GM11168 (cell line): ENCODE data around the gene RSBN1L.
"Not testable (repeated sequence)": the region's sequence is repeated elsewhere in the genome, so short reads cannot be mapped to it uniquely, and the experiment has no call there.

Experiments
- in situ Hi-C: fragments of 300-500 bp; cut with MboI; formaldehyde crosslinking; loops from one replicate; pipeline ENCODE4 v1.12.0; 2022; ENCODE audit warnings: low sequenced_read_pairs; ENCODE audit not compliant: unreplicated experiment

The RSBN1L gene

DNA sequence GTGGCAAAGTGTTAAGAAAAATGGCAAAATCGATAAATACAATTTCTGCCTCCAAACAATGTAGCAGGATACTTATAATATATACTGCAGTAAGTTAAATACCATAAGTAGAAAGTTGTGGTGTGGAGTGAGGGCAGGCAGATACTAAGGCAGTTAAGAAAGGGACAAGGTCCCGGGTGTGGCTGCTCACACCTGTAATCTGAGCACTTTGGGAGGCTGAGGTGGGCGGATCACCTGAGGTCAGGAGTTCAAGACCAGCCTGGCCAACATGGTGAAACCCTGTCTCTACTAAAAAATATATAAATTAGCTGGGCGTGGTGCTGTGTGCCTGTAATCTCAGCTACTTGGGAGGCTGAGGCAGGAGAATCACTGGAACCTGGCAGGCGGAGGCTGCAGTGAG, 21.3 kb downstream of the RSBN1L start:
- in situ Hi-C loops = not testable (repeated sequence)

DNA sequence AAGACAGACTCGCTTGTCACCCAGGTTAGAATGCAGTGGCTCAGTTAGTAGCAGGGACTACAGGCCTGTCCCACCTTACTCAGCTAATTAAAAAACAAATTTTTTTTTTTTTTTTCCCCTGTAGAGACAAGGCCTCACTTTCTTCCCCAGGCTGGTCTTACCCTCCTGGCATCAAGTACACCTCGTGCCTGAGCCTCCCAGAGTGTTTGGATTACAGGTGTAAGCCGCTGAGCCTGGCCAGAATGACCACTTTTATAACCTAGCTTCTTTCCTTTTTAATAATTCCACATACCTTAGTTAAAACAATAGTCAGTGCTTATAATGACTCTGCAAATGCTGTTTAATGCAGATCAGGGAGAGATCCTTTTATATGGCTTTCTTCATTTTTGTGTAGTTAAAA, 31.3 kb downstream of the RSBN1L start:
- in situ Hi-C loops = no loop called here

DNA sequence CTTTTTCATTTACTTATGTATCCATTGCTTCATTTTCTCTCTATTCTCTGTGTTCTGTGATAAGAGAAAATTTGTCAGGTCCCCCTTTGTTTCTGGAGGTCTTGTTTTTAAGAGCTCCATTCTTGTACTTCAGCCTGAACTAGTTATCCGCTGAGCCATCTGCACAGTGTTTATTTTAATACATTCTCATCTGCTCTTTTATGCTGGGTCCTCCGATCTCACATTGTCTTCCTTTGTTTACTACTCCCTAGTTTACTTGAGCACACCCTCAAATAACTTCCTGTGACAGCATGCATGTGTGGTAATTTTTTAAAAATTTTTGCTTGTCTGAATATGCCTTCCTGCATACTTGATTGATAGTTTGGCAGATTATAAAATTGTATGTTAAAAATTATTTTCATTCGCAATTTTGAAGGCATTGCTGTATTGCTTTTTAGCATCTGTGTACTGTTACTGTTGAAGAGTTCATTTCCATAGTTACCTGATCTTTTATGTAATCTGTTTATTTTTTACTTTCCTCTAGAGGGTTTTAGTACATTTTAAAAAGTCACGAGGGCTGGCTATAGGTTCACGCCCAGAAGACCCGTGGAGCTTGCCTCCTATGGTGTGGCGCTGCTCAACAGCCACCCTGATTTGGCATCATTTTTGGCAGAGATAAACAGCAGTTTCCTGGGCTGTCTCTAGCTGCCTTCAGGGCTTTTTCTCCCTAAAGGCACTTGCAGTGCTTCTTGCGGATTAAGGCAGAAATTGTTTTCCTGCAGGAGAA, 31.9 kb downstream of the RSBN1L start:
- in situ Hi-C loops = no loop called here

DNA sequence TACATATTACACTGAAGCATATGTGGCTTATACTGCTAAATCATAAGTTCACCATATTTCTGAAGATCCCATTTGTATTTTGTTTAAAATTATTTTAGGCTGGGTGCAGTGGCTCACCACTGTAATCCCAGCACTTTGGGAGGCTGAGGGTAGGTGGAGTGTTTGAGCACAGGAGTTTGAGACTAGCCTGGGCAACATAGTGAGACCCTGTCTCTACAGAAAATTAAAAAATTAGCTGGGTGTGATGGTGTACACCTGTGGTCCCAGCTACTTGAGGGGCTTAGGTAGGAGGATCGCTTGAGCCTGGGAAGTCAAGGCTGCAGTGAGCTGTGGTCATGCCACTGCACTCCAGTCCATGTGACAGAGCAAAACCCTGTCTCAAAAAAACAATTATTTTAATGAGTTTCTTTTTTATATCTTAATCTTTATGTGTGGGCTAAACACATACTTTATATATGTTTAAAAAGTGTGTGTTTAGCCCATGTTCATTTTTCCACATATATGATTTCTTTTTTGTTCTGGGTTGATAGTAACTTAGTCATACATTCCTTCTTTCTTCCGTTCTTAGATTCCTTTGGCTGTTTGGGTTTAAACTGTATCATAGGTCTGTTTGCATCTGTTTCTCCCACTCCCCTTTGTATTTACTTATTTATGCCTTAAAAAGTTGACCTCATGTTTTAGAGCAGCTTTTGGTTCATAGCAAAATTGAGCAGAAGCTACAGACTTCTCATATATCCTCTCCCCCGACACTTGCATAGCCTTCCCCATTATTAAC, 33.5 kb downstream of the RSBN1L start:
- in situ Hi-C loops = no loop called here

DNA sequence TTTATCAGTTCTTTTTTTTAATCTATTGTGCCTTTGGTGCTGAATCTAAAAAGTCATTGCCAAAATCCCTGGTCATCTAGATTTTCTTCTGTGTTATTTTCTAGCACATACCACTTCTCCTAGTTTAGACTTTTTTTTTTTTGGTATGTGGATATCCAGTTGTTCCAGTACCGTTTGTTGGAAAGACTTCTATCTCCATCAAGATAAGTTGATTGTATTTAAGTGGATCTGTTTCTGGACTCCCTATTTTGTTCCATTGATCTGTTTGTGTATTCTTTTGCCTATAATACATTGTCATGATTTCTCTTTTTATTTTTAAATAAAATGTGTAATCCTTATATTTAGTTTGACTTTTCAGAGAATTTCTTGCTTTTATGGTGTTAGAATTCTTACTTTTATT, 35.5 kb downstream of the RSBN1L start:
- in situ Hi-C loops = no loop called here

DNA sequence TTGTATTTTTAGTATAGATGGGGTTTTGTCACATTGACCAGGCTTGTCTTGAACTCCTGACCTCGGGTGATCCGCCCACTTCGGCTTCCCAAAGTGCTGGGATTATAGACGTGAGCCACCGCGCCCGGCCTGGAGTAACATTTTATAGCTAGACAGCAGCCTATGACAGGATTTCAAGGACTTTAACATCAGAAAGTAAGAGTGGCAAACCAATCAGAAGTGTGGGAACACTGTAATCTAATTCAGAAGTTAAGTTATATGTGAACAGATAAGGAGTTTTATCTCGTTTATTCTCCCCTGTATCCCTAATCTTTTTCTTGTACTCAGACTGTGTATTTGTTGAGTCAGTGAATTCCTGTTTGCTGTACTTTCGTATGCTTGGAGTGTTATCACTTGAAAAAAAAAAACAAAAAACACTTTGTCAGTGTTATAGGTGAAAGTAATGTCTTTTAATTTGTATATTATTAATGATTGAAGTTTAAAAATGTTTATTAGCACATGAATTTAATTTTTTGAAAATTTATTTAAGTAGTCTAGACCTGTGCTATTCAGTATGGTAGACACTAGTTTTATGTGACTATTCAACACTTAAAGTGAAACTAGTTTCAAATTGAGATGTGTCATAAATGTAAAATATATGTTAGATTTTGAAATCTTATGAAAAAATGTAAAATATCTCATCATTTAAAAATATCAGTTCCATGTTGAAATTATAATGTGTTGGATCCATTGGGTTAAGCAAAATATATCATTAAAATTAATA, 38.6 kb downstream of the RSBN1L start:
- in situ Hi-C loops = no loop called here

DNA sequence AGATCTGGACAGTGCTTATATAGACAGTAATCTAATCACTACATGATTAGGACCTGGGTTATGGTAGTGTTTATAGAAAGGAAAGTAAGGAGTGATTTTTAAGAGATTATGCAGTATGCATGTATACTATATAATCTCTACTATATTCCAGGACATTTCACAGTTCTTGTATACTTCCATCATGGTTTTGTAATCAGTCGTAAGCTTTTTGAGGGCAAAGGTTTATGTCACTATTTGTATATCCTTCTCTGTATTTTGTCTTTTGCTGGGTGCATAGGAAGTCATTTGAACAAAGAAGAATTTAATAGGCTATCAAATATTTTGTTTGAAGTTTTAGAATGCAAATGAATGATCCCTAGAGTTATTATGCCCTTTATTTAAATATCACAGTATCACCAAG, 39.2 kb downstream of the RSBN1L start:
- in situ Hi-C loops = no loop called here

DNA sequence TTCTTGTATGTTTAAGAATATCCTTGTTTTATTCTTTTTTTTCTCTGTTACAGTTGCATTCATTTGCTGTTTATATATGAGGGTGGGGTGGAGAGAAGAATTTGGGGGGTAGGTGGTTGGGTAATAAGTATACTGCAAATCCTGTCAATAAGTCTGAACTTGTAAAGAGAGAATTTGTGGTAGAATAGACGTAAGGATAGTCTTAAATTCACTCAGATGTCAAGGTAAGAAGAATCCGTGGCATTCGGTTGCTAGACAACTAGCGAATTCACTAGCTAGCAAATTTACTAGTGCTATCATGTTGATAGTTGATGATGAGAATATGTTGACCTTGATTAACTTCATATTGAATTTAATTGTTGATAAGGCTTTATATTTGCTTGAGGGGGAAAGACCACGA, 40.7 kb downstream of the RSBN1L start:
- in situ Hi-C loops = no loop called here

DNA sequence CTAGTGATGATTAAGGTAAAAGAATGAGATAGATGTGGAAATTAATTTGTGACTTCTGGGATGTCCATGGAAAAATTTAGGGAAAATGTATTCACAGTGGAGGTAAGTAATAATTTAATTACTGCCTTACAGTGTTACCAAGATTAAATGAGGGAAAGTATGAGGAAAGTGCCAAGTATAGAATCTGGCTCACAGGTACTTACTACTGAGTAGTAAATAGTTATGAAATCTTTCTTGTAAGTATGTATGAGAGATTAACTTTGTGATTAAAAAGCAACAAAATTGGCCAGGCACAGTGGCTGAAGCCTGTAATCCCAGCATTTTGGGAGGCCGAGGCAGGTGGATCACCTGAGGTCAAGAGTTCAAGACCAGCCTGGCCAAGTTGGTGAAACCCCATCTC, 42.1 kb downstream of the RSBN1L start:
- in situ Hi-C loops = no loop called here

DNA sequence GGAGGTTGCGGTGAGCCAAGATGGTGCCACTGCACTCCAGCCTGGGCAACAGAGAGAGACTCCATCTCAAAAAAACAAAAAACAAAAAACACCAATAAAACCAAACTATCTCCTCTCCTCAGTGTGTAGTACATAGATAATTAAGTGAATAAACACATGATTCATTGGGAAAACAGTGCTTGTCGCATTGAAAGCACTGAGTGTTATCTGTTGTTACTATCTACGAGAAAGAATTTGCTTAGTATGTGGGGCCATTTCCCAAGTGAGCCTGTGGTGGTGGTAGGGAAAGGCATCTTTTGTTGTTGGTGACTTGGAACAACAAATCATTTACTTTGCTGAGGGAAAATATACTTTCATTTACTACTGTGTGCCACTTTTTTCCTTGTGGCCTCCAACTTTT, 42.6 kb downstream of the RSBN1L start:
- in situ Hi-C loops = no loop called here

DNA sequence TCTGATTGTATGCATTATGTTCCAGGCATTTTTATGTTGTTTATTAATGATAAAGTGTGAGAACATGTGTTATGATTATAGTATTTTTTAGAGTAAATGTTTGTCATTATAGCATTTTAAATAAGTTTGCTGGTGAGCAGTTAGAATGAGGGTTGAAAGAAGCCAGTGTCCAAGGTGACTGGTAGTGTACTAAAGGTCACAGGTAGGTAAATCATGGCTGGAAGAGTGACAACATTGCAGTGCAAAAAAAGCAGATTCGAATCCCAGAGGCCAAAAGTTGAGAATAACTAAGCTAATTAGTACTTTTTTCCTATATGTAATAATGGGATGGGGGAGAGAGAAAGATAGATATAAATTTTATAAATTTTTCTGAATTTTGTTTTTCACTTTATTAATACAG, 44.0 kb downstream of the RSBN1L start:
- in situ Hi-C loops = loop anchor here (5.0 kb wide), 1 partner anchor 83 kb away; no protein-coding TSS in a partner anchor

DNA sequence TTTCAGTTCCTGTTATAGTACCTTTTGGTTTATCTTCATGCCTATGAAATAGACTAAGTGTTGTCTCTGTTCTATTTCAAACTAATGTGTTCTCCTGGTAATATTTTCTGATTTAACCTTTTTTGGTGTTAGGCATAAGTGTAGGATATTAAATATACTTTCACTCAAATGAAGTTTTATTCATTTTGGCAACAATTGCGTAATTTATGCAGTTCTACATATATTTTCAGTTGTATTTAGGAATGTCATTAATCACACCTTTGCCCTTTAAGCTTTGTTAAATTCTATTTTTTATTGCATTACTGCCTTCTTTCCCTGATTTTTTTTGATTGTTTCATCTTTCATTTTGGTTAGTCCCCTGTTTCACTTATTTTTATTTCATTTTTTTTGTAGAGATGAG, 47.3 kb downstream of the RSBN1L start:
- in situ Hi-C loops = loop anchor here (5.0 kb wide), 1 partner anchor 86 kb away; no protein-coding TSS in a partner anchor

DNA sequence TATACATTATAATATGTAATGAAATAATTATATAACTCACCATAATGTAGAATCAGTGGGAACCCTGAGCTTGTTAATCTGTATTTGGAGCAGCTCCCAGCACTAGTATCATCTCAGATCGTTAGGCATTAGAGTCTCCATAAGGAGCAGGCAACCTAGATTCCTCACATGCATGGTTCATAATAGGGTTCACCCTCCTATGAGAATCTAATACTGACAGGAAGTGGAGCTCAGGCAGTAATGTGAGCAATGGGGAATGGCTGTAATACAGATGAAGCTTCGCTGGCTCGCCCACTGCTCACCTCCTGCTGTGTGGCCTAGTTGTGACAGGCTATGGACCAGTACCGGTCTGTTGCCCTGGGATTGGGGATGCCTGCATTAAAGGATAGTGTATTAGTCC, 49.5 kb downstream of the RSBN1L start:
- in situ Hi-C loops = no loop called here

DNA sequence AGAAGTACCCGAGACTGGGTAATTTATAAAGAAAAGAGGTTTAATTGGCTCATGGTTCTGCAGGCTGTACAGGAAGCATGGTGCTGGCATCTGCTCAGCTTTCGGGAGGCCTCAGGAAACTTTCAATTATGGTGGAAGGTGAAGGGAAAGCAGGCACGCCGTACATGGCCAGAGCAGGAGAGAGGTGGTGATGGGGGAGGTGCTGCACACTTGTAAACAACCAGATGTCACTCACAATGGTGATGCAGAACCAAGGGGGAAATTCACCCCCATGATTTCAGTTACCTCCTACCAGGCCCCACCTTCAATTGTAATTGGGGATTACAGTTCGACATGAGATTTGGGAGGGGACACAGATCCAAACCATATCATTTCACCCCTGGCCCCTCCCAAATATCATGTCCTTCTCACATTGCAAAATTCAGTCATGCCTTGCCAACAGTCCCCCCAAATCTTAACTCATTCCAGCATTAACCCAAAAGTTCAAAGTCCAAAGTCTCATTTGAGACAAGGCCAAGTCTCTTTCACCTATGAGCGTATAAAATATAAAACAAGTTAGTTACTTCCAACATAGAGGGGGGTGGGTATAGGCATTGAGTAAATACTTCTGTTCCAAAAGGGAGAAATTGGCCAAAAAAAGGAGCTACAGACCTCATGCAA, 50.0 kb downstream of the RSBN1L start:
- in situ Hi-C loops = no loop called here

DNA sequence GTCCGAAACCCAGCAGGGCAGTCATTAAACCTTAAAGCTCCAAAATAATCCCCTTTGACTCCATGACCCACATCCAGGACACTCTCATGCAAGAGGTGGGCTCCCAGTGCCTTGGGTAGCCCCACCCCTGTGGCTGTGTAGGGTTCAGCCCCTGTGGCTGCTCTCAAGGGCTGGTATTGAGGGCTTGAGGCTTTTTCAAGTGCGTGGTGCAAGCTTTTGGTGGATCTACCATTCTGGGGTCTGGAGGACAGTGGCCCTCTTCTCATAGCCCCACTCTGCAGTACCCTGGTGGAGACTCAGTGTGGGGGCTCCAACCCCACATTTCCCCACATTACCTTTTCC, 50.5 kb downstream of the RSBN1L start:
- in situ Hi-C loops = no loop called here

DNA sequence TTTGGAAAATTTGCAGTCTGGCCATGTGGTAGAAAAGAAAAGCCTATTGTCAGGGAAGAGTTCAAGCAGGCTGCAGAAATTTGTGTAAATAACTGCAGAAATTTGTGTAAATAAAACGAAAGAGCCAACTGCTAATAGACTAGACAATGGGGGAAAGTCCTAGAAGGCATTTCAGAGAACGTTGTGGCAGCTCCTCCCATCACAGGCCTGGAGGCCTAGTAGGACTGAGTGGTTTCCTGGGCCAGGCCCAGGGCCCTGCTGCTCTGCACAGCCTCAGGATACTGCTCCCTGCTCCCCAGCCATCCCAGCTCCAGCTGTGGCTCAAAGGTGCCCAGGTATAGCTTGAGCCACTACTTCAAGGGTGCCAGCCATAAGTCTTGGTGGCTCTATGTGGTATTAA, 50.9 kb downstream of the RSBN1L start:
- in situ Hi-C loops = no loop called here

DNA sequence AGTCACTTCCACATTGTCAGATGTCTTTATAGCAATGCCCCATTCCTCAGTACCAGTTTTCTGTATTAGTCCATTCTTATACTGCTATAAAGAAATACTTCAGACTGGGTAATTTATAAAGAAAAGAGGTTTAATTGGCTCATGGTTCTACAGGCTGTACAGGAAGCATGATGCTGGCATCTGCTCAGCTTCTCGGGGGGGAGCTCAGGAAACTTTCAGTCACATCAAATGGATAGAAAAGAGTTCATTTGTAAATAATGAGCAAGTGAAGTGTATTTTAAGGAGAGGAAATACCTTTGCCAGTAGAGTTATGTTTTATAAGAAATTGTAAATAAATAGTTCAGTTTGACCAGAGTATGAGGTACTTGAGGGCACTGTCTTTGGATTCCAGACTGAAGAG, 51.5 kb downstream of the RSBN1L start:
- in situ Hi-C loops = no loop called here

DNA sequence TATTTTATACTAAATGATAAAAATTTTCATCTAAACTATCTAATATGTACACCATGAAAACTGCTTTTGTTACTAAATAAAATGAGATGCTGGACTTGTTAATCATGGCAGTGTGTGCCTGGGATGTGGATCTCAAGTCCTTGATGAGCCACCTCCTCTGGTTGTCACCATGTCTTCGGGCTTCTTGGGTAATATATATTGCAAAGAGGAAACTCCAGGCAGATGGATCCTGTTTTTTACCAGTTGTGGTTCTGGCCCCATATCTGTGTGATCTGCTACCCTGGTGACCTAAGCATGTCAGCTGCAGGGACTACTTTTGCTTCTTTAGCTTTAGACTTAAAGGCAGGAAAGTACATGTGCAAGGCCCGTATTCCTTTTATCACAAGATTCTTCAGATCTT, 55.8 kb downstream of the RSBN1L start:
- in situ Hi-C loops = loop anchor here (10.0 kb wide), 1 partner anchor 57 kb away; the partner anchor contains the start of gene RSBN1L

DNA sequence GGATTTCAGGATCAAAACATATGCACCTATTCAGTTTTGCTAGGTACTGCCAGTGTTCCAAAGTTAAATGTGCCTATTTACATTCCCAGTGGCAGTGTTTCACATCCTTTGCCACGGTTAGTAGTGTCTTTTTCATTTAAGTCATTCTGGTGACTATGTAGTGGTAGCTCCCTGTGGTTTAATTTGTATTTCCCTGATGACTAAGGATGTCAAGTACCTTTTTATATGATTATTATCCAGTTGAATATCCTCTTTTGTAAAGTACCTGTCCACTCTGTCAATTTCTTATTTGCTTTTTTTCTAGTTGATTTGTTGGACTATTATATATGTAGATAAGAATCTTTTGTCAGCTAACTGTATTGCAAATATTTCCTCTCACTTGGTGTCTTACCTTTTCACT, 56.9 kb downstream of the RSBN1L start:
- in situ Hi-C loops = loop anchor here (10.0 kb wide), 1 partner anchor 58 kb away; the partner anchor contains the start of gene RSBN1L

DNA sequence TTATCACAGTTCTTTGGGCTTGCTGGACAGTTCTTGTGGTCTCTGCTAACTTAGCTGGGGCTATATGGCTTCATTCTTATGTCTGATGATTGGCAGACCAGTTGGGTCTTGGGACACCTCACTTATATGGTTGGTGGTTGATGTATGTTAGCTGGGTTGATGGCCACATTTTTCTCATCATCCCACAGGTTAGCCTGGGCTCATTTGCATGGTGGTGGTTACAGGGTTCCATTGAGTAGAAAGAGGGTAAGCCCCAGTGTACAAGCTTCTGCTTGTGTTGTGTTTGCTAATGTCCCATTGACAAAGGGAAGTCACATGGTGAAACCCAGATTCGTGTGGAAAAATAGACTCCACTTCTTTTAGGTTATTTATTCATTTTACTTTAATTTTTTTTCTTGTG, 61.3 kb downstream of the RSBN1L start:
- in situ Hi-C loops = loop anchor here (10.0 kb wide), 1 partner anchor 63 kb away; the partner anchor contains the start of gene RSBN1L
